HepG2 (cell line): Measurements from ENCODE around the gene NUDT3. TPM values are rescaled to one million over a fixed set of nuclear protein-coding genes. Genes with fewer than 3 reads are reported as not detected.

Experiments used
- ELF1 ChIP-seq: sonication (generic); formaldehyde crosslinking; IDR thresholded peaks from 2 replicates; pipeline ENCODE4 v1.4.0; 2020; ENCODE audit warnings: missing genetic modification reagents
- FOSL1 ChIP-seq: sonication (generic); formaldehyde crosslinking; IDR thresholded peaks from 2 replicates; pipeline ENCODE4 v1.9.0; 2021; ENCODE audit warnings: missing genetic modification reagents, borderline replicate concordance
- GATAD1 ChIP-seq: IDR thresholded peaks from 2 replicates; pipeline ENCODE4 v1.6.1; 2016; ENCODE audit warnings: missing genetic modification reagents, missing compliant biosample characterization
- HOXD1 ChIP-seq: sonication (generic); formaldehyde crosslinking; IDR thresholded peaks from 2 replicates; pipeline ENCODE4 v1.5.0; 2020; ENCODE audit warnings: missing genetic modification reagents
- KLF13 ChIP-seq: sonication (generic); formaldehyde crosslinking; IDR thresholded peaks from 2 replicates; pipeline ENCODE4 v1.4.0; 2020; ENCODE audit warnings: mild to moderate bottlenecking, missing genetic modification reagents
- MBD4 ChIP-seq: IDR thresholded peaks from 2 replicates; pipeline ENCODE4 v1.6.1; 2012; ENCODE audit warnings: low read length, inconsistent platforms, borderline replicate concordance
- MIXL1 ChIP-seq: IDR thresholded peaks from 2 replicates; pipeline ENCODE4 v1.6.1; 2016
- POLR2AphosphoS5 ChIP-seq: IDR thresholded peaks from 2 replicates; pipeline ENCODE4 v1.6.1; 2012; ENCODE audit warnings: low read depth, low read length
- PRMT3 ChIP-seq: sonication (generic); formaldehyde crosslinking; IDR thresholded peaks from 2 replicates; pipeline ENCODE4 v1.8.1; 2022; ENCODE audit warnings: low read depth, mild to moderate bottlenecking, moderate library complexity, missing genetic modification reagents, borderline replicate concordance
- SRF ChIP-seq: IDR thresholded peaks from 2 replicates; pipeline ENCODE4 v1.6.1; 2011; ENCODE audit warnings: mild to moderate bottlenecking, low read depth, low read length, moderate library complexity
- SRY ChIP-seq: sonication (generic); formaldehyde crosslinking; IDR thresholded peaks from 2 replicates; pipeline ENCODE4 v1.8.0; 2022; ENCODE audit warnings: mild to moderate bottlenecking, missing genetic modification reagents
- TEAD3 ChIP-seq: optimal IDR thresholded peaks from 2 replicates; pipeline ENCODE3; 2016; ENCODE audit warnings: borderline replicate concordance
- THYN1 ChIP-seq: sonication (generic); formaldehyde crosslinking; IDR thresholded peaks from 2 replicates; pipeline ENCODE4 v1.8.1; 2023; ENCODE audit warnings: low read depth, mild to moderate bottlenecking, moderate library complexity, missing genetic modification reagents, borderline replicate concordance
- TSC22D2 ChIP-seq: sonication (generic); formaldehyde crosslinking; IDR thresholded peaks from 2 replicates; pipeline ENCODE4 v1.5.1; 2020; ENCODE audit warnings: missing genetic modification reagents, mild to moderate bottlenecking, borderline replicate concordance
- ZBTB7B ChIP-seq: sonication (generic); formaldehyde crosslinking; IDR thresholded peaks from 2 replicates; pipeline ENCODE4 v1.4.0; 2020; ENCODE audit warnings: missing genetic modification reagents
- ZNF34 ChIP-seq: sonication (generic); formaldehyde crosslinking; IDR thresholded peaks from 2 replicates; pipeline ENCODE4 v1.4.0; 2020; ENCODE audit warnings: mild to moderate bottlenecking, missing genetic modification reagents, borderline replicate concordance
- ZNF354B ChIP-seq: sonication (generic); formaldehyde crosslinking; IDR thresholded peaks from 2 replicates; pipeline ENCODE4 v1.8.0; 2022; ENCODE audit warnings: mild to moderate bottlenecking, missing genetic modification reagents
- ZNF720 ChIP-seq: sonication (generic); formaldehyde crosslinking; IDR thresholded peaks from 2 replicates; pipeline ENCODE4 v1.4.0; 2020; ENCODE audit warnings: missing genetic modification reagents
- polyA plus RNA-seq, 8 experiments: library from polyadenylated mRNA; depleted of rRNA in 3 of 8; stranded (reverse) in 7 of 8; unstranded in 1 of 8; fragments of >200 nt; fragmentation: Illumina TruSeq in 4 of 8; extraction: Trizol in 4 of 8; gene quantifications; 2 replicates each; pipeline versions ENCODE4 v1.2.1 to v1.2.3, GENCODE V29; 2011 to 2016; ENCODE audit warnings: low read depth in 4 of 8, missing spikeins in 1 of 8, mixed read lengths in 1 of 8; ENCODE audit not compliant: insufficient read depth in 1 of 8
- total RNA-seq, 5 experiments: library from RNA; depleted of rRNA; stranded (reverse); fragments of >200 nt; fragmentation: Illumina TruSeq; extraction: Trizol; gene quantifications; 2 replicates each; pipeline ENCODE4 v1.2.3, GENCODE V29; 2016; ENCODE audit warnings: low read depth in 1 of 5
- TF ChIP-seq, protein P1 (sequence below): sonication (generic); formaldehyde crosslinking; IDR thresholded peaks from 2 replicates; pipeline ENCODE4 v1.4.0; 2020; ENCODE audit warnings: missing genetic modification reagents
- TF ChIP-seq, protein P2 (sequence below): sonication (generic); formaldehyde crosslinking; IDR thresholded peaks from 2 replicates; pipeline ENCODE4 v1.4.0; 2020; ENCODE audit warnings: missing genetic modification reagents; ENCODE audit errors: not compliant biosample characterization
- TF ChIP-seq, protein P3 (sequence below): sonication (generic); formaldehyde crosslinking; IDR thresholded peaks from 2 replicates; pipeline ENCODE4 v1.4.0; 2020; ENCODE audit warnings: missing genetic modification reagents
- TF ChIP-seq, protein P4 (sequence below): sonication (generic); formaldehyde crosslinking; IDR thresholded peaks from 2 replicates; pipeline ENCODE4 v1.4.0; 2020; ENCODE audit warnings: missing genetic modification reagents
- TF ChIP-seq, protein P5 (sequence below): sonication (generic); formaldehyde crosslinking; IDR thresholded peaks from 2 replicates; pipeline ENCODE4 v1.4.0; 2020; ENCODE audit warnings: missing genetic modification reagents, mild to moderate bottlenecking, borderline replicate concordance

Gene NUDT3
- total and polyA plus RNA-seq, 2 of the 13 experiments (the other 11 are each of a cell fraction or from before 2014, with no cell fraction given): 20.2 to 20.6 TPM

DNA sequence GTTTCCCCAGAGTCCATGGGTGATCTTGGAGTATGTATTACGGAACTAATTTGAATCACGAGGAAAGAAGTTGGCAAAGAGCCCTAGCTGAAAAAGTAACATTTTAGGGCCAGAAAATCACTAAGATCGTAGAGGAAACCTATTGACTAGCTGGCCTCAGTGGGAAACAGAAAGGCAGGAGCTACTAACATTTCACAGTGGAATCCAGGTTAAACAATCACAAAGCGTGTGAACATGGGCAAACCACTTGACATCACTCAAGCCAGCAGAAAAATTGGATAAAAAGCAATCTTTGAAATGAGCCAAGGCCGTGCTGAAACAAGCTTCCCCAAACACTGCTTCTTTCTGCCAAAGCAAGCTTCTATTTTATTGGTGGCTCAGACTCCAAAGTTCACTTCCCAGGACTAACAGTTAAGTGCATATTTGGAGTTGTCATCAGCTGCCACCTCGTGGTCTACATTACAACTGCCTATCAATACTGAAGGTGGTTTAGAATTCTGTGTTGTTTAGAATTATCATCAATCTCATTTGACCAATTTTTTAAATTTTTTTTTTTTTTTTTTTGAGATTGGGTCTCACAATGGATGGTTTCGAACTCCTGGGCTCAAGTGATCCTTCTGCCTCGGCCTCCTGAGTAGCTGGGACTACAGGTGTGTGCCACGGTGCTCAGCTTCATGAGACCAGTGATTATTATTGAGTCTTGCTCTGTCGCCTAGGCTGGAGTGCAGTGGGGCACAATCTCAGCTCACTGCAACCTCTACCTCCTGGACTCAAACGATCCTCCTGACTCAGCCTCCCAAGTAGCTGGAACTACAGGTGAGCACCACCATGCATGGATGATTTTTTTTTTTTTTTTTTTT, 22.8 kb upstream of the NUDT3 start (continued):
- TF ChIP-seq, protein P1, sequence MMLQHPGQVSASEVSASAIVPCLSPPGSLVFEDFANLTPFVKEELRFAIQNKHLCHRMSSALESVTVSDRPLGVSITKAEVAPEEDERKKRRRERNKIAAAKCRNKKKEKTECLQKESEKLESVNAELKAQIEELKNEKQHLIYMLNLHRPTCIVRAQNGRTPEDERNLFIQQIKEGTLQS (CRISPR knock-in tag): no peak
- TF ChIP-seq SRF (peak; percentile 90), THYN1 (no peak), SRY (no peak), TEAD3 (CRISPR knock-in tag) (peak; percentile 33), GATAD1 (no peak), KLF13 (no peak), ZNF34 (CRISPR knock-in tag) (no peak), TSC22D2 (no peak), ELF1 (CRISPR knock-in tag) (0 out of 2 replicates have a peak, but pooled peaks have one; percentile 6), MBD4 (no peak), ZBTB7B (CRISPR knock-in tag) (0 out of 2 replicates have a peak, but pooled peaks have one; percentile 35), PRMT3 (no peak), ZNF354B (CRISPR knock-in tag) (0 out of 2 replicates have a peak, but pooled peaks have one; percentile 25), MIXL1 (CRISPR knock-in tag) (peak; percentile 84), POLR2AphosphoS5 (peak; percentile 18; the same call in 1 of the 2 replicates), HOXD1 (no peak), FOSL1 (no peak), ZNF720 (CRISPR knock-in tag) (no peak)
- TF ChIP-seq, protein P2, sequence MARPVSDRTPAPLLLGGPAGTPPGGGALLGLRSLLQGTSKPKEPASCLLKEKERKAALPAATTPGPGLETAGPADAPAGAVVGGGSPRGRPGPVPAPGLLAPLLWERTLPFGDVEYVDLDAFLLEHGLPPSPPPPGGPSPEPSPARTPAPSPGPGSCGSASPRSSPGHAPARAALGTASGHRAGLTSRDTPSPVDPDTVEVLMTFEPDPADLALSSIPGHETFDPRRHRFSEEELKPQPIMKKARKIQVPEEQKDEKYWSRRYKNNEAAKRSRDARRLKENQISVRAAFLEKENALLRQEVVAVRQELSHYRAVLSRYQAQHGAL (CRISPR knock-in tag): no peak
- TF ChIP-seq, protein P3, sequence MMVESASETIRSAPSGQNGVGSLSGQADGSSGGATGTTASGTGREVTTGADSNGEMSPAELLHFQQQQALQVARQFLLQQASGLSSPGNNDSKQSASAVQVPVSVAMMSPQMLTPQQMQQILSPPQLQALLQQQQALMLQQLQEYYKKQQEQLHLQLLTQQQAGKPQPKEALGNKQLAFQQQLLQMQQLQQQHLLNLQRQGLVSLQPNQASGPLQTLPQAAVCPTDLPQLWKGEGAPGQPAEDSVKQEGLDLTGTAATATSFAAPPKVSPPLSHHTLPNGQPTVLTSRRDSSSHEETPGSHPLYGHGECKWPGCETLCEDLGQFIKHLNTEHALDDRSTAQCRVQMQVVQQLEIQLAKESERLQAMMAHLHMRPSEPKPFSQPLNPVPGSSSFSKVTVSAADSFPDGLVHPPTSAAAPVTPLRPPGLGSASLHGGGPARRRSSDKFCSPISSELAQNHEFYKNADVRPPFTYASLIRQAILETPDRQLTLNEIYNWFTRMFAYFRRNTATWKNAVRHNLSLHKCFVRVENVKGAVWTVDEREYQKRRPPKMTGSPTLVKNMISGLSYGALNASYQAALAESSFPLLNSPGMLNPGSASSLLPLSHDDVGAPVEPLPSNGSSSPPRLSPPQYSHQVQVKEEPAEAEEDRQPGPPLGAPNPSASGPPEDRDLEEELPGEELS (CRISPR knock-in tag): peak; percentile 46; the same call in 1 of the 2 replicates
- TF ChIP-seq, protein P4, sequence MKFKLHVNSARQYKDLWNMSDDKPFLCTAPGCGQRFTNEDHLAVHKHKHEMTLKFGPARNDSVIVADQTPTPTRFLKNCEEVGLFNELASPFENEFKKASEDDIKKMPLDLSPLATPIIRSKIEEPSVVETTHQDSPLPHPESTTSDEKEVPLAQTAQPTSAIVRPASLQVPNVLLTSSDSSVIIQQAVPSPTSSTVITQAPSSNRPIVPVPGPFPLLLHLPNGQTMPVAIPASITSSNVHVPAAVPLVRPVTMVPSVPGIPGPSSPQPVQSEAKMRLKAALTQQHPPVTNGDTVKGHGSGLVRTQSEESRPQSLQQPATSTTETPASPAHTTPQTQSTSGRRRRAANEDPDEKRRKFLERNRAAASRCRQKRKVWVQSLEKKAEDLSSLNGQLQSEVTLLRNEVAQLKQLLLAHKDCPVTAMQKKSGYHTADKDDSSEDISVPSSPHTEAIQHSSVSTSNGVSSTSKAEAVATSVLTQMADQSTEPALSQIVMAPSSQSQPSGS (CRISPR knock-in tag): peak; percentile 74
- TF ChIP-seq, protein P5, sequence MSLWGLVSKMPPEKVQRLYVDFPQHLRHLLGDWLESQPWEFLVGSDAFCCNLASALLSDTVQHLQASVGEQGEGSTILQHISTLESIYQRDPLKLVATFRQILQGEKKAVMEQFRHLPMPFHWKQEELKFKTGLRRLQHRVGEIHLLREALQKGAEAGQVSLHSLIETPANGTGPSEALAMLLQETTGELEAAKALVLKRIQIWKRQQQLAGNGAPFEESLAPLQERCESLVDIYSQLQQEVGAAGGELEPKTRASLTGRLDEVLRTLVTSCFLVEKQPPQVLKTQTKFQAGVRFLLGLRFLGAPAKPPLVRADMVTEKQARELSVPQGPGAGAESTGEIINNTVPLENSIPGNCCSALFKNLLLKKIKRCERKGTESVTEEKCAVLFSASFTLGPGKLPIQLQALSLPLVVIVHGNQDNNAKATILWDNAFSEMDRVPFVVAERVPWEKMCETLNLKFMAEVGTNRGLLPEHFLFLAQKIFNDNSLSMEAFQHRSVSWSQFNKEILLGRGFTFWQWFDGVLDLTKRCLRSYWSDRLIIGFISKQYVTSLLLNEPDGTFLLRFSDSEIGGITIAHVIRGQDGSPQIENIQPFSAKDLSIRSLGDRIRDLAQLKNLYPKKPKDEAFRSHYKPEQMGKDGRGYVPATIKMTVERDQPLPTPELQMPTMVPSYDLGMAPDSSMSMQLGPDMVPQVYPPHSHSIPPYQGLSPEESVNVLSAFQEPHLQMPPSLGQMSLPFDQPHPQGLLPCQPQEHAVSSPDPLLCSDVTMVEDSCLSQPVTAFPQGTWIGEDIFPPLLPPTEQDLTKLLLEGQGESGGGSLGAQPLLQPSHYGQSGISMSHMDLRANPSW: peak; percentile 68; the same call in 1 of the 2 replicates
